HepG2 (cell line): ENCODE results near the gene ASIC3. TPM values are rescaled to one million over a fixed set of nuclear protein-coding genes. Genes with fewer than 3 reads are reported as not detected.

ENCODE experiments used
- ATAC-seq: fragments of 200-7000 bp; cut with Tn5 transposase; 3 replicates; pipeline ENCODE4 v1.9.1; 2020; ENCODE audit warnings: mild to moderate bottlenecking, moderate library complexity
- BruUV-seq: library from RNA; stranded (reverse); fragments of 400-500 nt; replicated peaks from 2 replicates; lab custom pipeline; 2021; lab: Mats Ljungman, UMichigan
- CTCF ChIA-PET: fragments of 300-600 bp; formaldehyde crosslinking; extraction: SDS; loops from one replicate; lab custom pipeline; 2021; ENCODE audit warnings: low total read pairs, inconsistent platforms, low intra/inter-chr PET ratio; lab: Yijun Ruan, JAX
- POLR2A ChIA-PET: fragments of 350-600 bp; sonication (Branson Sonifier 250); formaldehyde crosslinking; loops from one replicate; lab custom pipeline; 2020; ENCODE audit warnings: antibody characterized with exemption, inconsistent platforms; lab: Yijun Ruan, JAX
- DNase-seq: peaks from one replicate; pipeline ENCODE4 v3.0.0-alpha.2; 2015; ENCODE audit warnings: low spot score
- FAIRE-seq: peaks from 3 replicates; lab custom pipeline; 2011; peaks lifted over from hg19 to GRCh38; lab: Jason Lieb, UNC
- H2AFZ ChIP-seq: one replicate; pipeline ENCODE4 v1.6.1; 2011; ENCODE audit warnings: low read length, inconsistent platforms
- H3K27ac ChIP-seq: fragments of 300-600 bp; 3 replicates; pipeline ENCODE4 v1.8.0; 2011; ENCODE audit warnings: mixed run types, mild to moderate bottlenecking, mixed read lengths, low read length, inconsistent platforms; ENCODE audit not compliant: insufficient read depth; ENCODE audit errors: extremely low read length
- H3K27me3 ChIP-seq, 2 experiments: fragments of 200-600 bp in 1 of 2; 2 replicates in 1 of 2; 3 replicates in 1 of 2; pipeline versions ENCODE4 v1.6.0 to v1.8.0; 2011; ENCODE audit warnings: low read length in 2 of 2, mild to moderate bottlenecking in 2 of 2, moderate library complexity in 2 of 2, inconsistent platforms in 1 of 2; ENCODE audit not compliant: insufficient read depth in 2 of 2, control insufficient read depth in 1 of 2
- H3K36me3 ChIP-seq, 2 experiments: fragments of 200-600 bp in 1 of 2; replicated peaks in 1 of 2; 2 replicates in 1 of 2; 3 replicates in 1 of 2; pipeline versions ENCODE4 v1.5.1 to v1.8.0; 2011; ENCODE audit warnings: low read length in 2 of 2, inconsistent platforms in 1 of 2; ENCODE audit not compliant: insufficient read depth in 2 of 2, control insufficient read depth in 1 of 2
- H3K4me1 ChIP-seq: 2 replicates; pipeline ENCODE4 v1.5.1; 2012; ENCODE audit warnings: low read length, inconsistent platforms; ENCODE audit not compliant: insufficient read depth
- H3K4me2 ChIP-seq: 2 replicates; pipeline ENCODE4 v1.6.0; 2011; ENCODE audit warnings: low read depth, low read length, inconsistent platforms
- H3K4me3 ChIP-seq, 3 experiments: fragments of 200-600 bp in 1 of 3; sonication (generic), shearing (Covaris generic) in 1 of 3; replicated peaks in 1 of 3; 2 replicates each; pipeline ENCODE4 v1.5.1; 2011 to 2016; ENCODE audit warnings: low read length in 3 of 3, inconsistent platforms in 2 of 3, low read depth in 2 of 3, mild to moderate bottlenecking in 2 of 3, control low read depth in 1 of 3, mixed read lengths in 1 of 3; ENCODE audit not compliant: insufficient read depth in 1 of 3
- H3K79me2 ChIP-seq: one replicate; pipeline ENCODE4 v1.6.1; 2011; ENCODE audit warnings: low read length, inconsistent platforms; ENCODE audit not compliant: insufficient read depth
- H3K9ac ChIP-seq: 2 replicates; pipeline ENCODE4 v1.6.0; 2011; ENCODE audit warnings: mild to moderate bottlenecking, low read depth, low read length, inconsistent platforms; ENCODE audit not compliant: insufficient read depth
- H3K9me3 ChIP-seq: 2 replicates; pipeline ENCODE4 v1.5.1; 2012; ENCODE audit warnings: mild to moderate bottlenecking, low read length
- H4K20me1 ChIP-seq: 2 replicates; pipeline ENCODE4 v1.6.0; 2011; ENCODE audit warnings: inconsistent platforms, mild to moderate bottlenecking, low read length, moderate library complexity; ENCODE audit not compliant: insufficient read depth
- EHMT2 ChIP-seq: fragments of 200-600 bp; sonication (generic); IDR thresholded peaks from 2 replicates; pipeline ENCODE4 v1.7.0; 2017; ENCODE audit warnings: antibody characterized with exemption, low read depth, low read length, borderline replicate concordance
- ELF1 ChIP-seq: sonication (generic); formaldehyde crosslinking; IDR thresholded peaks from 2 replicates; pipeline ENCODE4 v1.4.0; 2020; ENCODE audit warnings: missing genetic modification reagents
- FOXC1 ChIP-seq: sonication (generic); formaldehyde crosslinking; IDR thresholded peaks from 2 replicates; pipeline ENCODE4 v1.8.0; 2022; ENCODE audit warnings: mild to moderate bottlenecking, missing genetic modification reagents, borderline replicate concordance
- KMT2B ChIP-seq: IDR thresholded peaks from 2 replicates; pipeline ENCODE4 v1.6.1; 2016; ENCODE audit warnings: missing genetic modification reagents, missing compliant biosample characterization
- MEF2D ChIP-seq: sonication (generic); formaldehyde crosslinking; IDR thresholded peaks from 2 replicates; pipeline ENCODE4 v1.5.1; 2020; ENCODE audit warnings: mild to moderate bottlenecking, missing genetic modification reagents
- MYC ChIP-seq: sonication (generic); formaldehyde crosslinking; IDR thresholded peaks from 2 replicates; pipeline ENCODE4 v1.9.0; 2021; ENCODE audit warnings: missing genetic modification reagents, borderline replicate concordance
- NR2F6 ChIP-seq, 2 experiments: IDR thresholded peaks; 2 replicates each; pipeline ENCODE4 v1.6.1; 2016; ENCODE audit warnings: antibody characterized with exemption in 1 of 2, mild to moderate bottlenecking in 1 of 2
- TARDBP ChIP-seq: sonication (generic); formaldehyde crosslinking; IDR thresholded peaks from 2 replicates; pipeline ENCODE4 v1.8.0; 2022; ENCODE audit warnings: mild to moderate bottlenecking, missing genetic modification reagents
- WGBS: methylation state at CpG from one replicate; pipeline ENCODE4 v1.1.6; 2017; ENCODE audit warnings: low lambda C conversion rate; 5-methylcytosine and 5-hydroxymethylcytosine counted together
- in situ Hi-C: cut with HindIII; loops from 2 replicates; pipeline ENCODE4 v1.10.0; 2017; ENCODE audit warnings: low pct_unique_long_range_greater_than_20kb; ENCODE audit not compliant: extremely low pct_ligation_motif_present
- intact Hi-C: fragments of 100-400 bp; cut with micrococcal nuclease; formaldehyde crosslinking; loops from one replicate; pipeline ENCODE4 v1.10.0; 2022; ENCODE audit not compliant: unreplicated experiment
- polyA plus RNA-seq, 8 experiments: library from polyadenylated mRNA; depleted of rRNA in 3 of 8; stranded (reverse) in 7 of 8; unstranded in 1 of 8; fragments of >200 nt; fragmentation: Illumina TruSeq in 4 of 8; extraction: Trizol in 4 of 8; gene quantifications; 2 replicates each; pipeline versions ENCODE4 v1.2.1 to v1.2.3, GENCODE V29; 2011 to 2016; ENCODE audit warnings: low read depth in 4 of 8, missing spikeins in 1 of 8, mixed read lengths in 1 of 8; ENCODE audit not compliant: insufficient read depth in 1 of 8
- total RNA-seq, 5 experiments: library from RNA; depleted of rRNA; stranded (reverse); fragments of >200 nt; fragmentation: Illumina TruSeq; extraction: Trizol; gene quantifications; 2 replicates each; pipeline ENCODE4 v1.2.3, GENCODE V29; 2016; ENCODE audit warnings: low read depth in 1 of 5
- TF ChIP-seq, protein P1 (sequence below): sonication (generic); formaldehyde crosslinking; IDR thresholded peaks from 2 replicates; pipeline ENCODE4 v1.5.0; 2020; ENCODE audit warnings: mild to moderate bottlenecking, missing genetic modification reagents, moderate library complexity
- TF ChIP-seq, protein P2 (sequence below): sonication (generic); formaldehyde crosslinking; IDR thresholded peaks from 2 replicates; pipeline ENCODE4 v1.5.0; 2020; ENCODE audit warnings: missing genetic modification reagents, mild to moderate bottlenecking, borderline replicate concordance
- TF ChIP-seq, protein P3 (sequence below): sonication (generic); formaldehyde crosslinking; IDR thresholded peaks from 2 replicates; pipeline ENCODE4 v1.4.0; 2020; ENCODE audit warnings: mild to moderate bottlenecking, missing genetic modification reagents
- TF ChIP-seq, protein P4 (sequence below): sonication (generic); formaldehyde crosslinking; IDR thresholded peaks from 2 replicates; pipeline ENCODE4 v1.4.0; 2020; ENCODE audit warnings: missing genetic modification reagents, borderline replicate concordance
- TF ChIP-seq, protein P5 (sequence below): sonication (generic); formaldehyde crosslinking; IDR thresholded peaks from 2 replicates; pipeline ENCODE4 v1.4.0; 2020; ENCODE audit warnings: missing genetic modification reagents

Gene ASIC3
- total and polyA plus RNA-seq, 2 of the 13 experiments (the other 11 are each of a cell fraction or from before 2014, with no cell fraction given): 0.51 TPM; not detected in 1

DNA sequence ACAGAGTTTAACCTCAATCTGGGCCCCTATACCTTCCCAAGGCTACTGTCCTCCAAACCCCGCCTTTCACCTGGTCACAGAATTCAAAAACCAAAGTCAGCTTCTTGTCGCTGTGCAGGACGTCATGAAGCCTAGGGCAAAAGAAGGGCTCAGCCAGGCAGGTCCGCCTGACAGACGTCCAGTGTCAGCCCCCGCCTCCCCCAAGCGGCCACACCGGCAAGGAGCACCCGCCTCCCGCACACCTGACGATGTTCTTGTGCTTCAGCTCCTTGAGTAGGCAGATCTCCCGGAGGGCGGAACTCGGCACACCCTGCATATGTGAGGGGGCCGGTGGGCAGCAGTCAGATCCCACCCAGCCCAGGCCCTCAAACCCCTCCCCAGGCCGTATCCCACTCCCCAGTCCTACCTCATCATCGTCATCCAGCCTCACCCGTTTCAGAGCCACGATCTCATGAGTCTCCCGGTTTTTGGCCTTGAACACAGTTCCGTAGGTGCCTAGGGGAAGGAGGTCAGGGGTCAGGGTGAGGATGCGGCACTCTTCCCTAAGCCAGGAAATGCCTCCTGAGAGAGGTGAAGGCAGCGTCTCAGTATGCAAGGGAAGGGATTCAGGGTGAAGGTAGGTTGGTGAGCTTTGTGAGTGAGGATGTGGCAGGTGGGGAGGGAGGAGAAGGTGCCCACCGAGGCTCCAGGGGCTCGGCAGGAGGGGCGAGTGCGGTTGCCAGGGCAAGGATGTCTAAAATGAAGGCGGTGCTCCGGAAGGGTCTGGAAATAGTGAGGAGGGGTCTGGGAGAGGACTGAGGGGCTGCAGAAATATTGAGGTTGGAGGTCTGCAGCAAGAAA, 8.6 kb downstream of the ASIC3 start (continued):
- TF ChIP-seq, protein P1, sequence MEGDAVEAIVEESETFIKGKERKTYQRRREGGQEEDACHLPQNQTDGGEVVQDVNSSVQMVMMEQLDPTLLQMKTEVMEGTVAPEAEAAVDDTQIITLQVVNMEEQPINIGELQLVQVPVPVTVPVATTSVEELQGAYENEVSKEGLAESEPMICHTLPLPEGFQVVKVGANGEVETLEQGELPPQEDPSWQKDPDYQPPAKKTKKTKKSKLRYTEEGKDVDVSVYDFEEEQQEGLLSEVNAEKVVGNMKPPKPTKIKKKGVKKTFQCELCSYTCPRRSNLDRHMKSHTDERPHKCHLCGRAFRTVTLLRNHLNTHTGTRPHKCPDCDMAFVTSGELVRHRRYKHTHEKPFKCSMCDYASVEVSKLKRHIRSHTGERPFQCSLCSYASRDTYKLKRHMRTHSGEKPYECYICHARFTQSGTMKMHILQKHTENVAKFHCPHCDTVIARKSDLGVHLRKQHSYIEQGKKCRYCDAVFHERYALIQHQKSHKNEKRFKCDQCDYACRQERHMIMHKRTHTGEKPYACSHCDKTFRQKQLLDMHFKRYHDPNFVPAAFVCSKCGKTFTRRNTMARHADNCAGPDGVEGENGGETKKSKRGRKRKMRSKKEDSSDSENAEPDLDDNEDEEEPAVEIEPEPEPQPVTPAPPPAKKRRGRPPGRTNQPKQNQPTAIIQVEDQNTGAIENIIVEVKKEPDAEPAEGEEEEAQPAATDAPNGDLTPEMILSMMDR: peak; percentile 52; the same call in 1 of the 2 replicates
- TF ChIP-seq MEF2D (CRISPR knock-in tag) (0 out of 2 replicates have a peak, but pooled peaks have one; percentile 5), TARDBP (no peak), MYC (CRISPR knock-in tag) (peak; percentile 10; the same call in 1 of the 2 replicates), ELF1 (CRISPR knock-in tag) (no peak), NR2F6 (IDR thresholded peaks at IDR 0.05) (peak; percentile 41), NR2F6 (CRISPR knock-in tag; IDR thresholded peaks at IDR 0.05) (no peak)
- TF ChIP-seq, protein P2, sequence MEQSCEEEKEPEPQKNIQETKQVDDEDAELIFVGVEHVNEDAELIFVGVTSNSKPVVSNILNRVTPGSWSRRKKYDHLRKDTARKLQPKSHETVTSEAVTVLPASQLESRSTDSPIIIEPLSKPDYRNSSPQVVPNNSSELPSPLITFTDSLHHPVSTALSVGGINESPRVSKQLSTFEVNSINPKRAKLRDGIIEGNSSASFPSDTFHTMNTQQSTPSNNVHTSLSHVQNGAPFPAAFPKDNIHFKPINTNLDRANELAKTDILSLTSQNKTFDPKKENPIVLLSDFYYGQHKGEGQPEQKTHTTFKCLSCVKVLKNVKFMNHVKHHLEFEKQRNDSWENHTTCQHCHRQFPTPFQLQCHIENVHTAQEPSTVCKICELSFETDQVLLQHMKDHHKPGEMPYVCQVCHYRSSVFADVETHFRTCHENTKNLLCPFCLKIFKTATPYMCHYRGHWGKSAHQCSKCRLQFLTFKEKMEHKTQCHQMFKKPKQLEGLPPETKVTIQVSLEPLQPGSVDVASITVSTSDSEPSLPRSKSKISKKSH (CRISPR knock-in tag): peak; percentile 13; the same call in 1 of the 2 replicates

DNA sequence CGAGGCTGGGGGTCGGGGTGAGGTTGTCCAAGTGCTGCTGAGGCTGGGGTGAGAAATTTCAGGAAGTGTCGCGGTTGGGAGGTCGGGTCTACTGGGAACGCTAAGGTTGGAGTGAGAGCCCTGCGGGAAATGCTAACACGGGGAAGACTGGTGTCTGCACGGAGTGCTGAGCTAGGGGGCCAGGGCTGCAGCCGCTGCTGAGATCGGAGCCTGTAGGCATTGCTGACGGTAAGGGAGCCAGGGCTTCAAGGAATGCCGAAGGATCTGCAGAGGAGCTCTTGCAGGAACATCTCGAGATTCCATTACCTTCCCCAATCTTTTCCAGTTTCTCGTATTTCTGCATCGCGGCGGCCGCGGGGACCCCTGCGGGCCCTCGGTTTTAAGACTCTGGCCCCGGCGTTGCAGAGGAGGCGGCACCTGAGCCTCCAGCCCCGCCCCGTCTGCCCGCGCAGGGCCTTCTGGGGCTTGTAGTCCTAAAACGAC, 9.2 kb downstream of the ASIC3 start, which contains the start of gene CDK5:
Gene CDK5 (minus strand): TSS at position 392 of the 483 bp plus-strand sequence. CDS start 49 bp downstream, at position 343.
- no peaks in the 10 kb centered on the region for H3K9me3 ChIP-seq
- H3K4me3 ChIP-seq: peak within 1 kb of the TSS; percentile 76 to 92 (median 90)
- DNase-seq: no peak
- H3K79me2 ChIP-seq: peaks cover 14% of the 10 kb centered on the region
- ChIA-PET POLR2A (interaction anchor here (1.3 to 1.8 kb wide), 2 partner anchors 29 to 48 kb away, joined by 4 to 6 read pairs; partner anchors contain the start of gene ABCB8), CTCF (no interaction called here)
- peak within 1 kb of the TSS; percentile 62 for H2AFZ ChIP-seq
- H3K4me2 ChIP-seq: peak within 1 kb of the TSS; percentile 99
- peaks cover 42% of the 10 kb centered on the region for H3K4me1 ChIP-seq
- H3K9ac ChIP-seq: peak within 1 kb of the TSS; percentile 87
- H4K20me1 ChIP-seq: no peaks in the 10 kb centered on the region
- FAIRE-seq: no peak
- no peaks in the 10 kb centered on the region; a peak in 1 of 5 replicates for H3K27me3 ChIP-seq
- WGBS: 2% methylated on average over 18 of the region's 30 CpGs
- 0 out of 5 replicates have a peak, but pooled peaks cover 0 to 2% of the 10 kb centered on the region in 2 experiments for H3K36me3 ChIP-seq
- in situ Hi-C loops: no loop called here
- peak; percentile 13 for ATAC-seq
- no TSS peak for BruUV-seq
- intact Hi-C loops: no loop called here
- peak within 1 kb of the TSS; percentile 86 for H3K27ac ChIP-seq
- no peak for TF ChIP-seq EHMT2
- peak; percentile 15; the same call in 1 of the 2 replicates for TF ChIP-seq FOXC1 (CRISPR knock-in tag)
- TF ChIP-seq, protein P3, sequence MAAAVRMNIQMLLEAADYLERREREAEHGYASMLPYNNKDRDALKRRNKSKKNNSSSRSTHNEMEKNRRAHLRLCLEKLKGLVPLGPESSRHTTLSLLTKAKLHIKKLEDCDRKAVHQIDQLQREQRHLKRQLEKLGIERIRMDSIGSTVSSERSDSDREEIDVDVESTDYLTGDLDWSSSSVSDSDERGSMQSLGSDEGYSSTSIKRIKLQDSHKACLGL (CRISPR knock-in tag): peak; percentile 39; the same call in 1 of the 2 replicates
- TF ChIP-seq KMT2B: 0 out of 2 replicates have a peak, but pooled peaks have one; percentile 35
- TF ChIP-seq, protein P4, sequence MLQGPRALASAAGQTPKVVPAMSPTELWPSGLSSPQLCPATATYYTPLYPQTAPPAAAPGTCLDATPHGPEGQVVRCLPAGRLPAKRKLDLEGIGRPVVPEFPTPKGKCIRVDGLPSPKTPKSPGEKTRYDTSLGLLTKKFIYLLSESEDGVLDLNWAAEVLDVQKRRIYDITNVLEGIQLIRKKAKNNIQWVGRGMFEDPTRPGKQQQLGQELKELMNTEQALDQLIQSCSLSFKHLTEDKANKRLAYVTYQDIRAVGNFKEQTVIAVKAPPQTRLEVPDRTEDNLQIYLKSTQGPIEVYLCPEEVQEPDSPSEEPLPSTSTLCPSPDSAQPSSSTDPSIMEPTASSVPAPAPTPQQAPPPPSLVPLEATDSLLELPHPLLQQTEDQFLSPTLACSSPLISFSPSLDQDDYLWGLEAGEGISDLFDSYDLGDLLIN (CRISPR knock-in tag): 0 out of 2 replicates have a peak, but pooled peaks have one; percentile 85
- TF ChIP-seq, protein P5, sequence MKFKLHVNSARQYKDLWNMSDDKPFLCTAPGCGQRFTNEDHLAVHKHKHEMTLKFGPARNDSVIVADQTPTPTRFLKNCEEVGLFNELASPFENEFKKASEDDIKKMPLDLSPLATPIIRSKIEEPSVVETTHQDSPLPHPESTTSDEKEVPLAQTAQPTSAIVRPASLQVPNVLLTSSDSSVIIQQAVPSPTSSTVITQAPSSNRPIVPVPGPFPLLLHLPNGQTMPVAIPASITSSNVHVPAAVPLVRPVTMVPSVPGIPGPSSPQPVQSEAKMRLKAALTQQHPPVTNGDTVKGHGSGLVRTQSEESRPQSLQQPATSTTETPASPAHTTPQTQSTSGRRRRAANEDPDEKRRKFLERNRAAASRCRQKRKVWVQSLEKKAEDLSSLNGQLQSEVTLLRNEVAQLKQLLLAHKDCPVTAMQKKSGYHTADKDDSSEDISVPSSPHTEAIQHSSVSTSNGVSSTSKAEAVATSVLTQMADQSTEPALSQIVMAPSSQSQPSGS (CRISPR knock-in tag): no peak
